22Rv1 (cell line): Measurements from ENCODE around the gene FAM209B.

ENCODE experiments used
- H3K27ac ChIP-seq: fragments of 450-650 bp; 2 replicates; pipeline ENCODE4 v1.5.1; 2017
- CTCF ChIP-seq: fragments of 450-650 bp; IDR thresholded peaks from 2 replicates; pipeline ENCODE4 v1.5.1; 2017; ENCODE audit warnings: mild to moderate bottlenecking
- ZFX ChIP-seq: fragments of 450-650 bp; IDR thresholded peaks from 2 replicates; pipeline ENCODE4 v1.6.1; 2017; ENCODE audit warnings: antibody characterized with exemption, borderline replicate concordance

Gene FAM209B

GRCh38 chr20:56570832-56571231 lies 37.8 kb downstream of the FAM209B start:
- no peak overlapping the region for H3K27ac ChIP-seq
- no peak for TF ChIP-seq ZFX
- no peak for TF ChIP-seq CTCF

GRCh38 chr20:56572172-56572571 lies 39.1 kb downstream of the FAM209B start:
- no peak overlapping the region for H3K27ac ChIP-seq
- TF ChIP-seq ZFX (no peak), CTCF (no peak)

GRCh38 chr20:56573986-56574385 lies 40.9 kb downstream of the FAM209B start:
- H3K27ac ChIP-seq: no peak overlapping the region
- no peak for TF ChIP-seq CTCF

GRCh38 chr20:56574531-56575142 lies 41.6 kb downstream of the FAM209B start:
- TF ChIP-seq ZFX: no peak
- TF ChIP-seq CTCF: no peak
- no peak overlapping the region for H3K27ac ChIP-seq

GRCh38 chr20:56575157-56575556 lies 42.1 kb downstream of the FAM209B start:
- no peak overlapping the region for H3K27ac ChIP-seq
- TF ChIP-seq ZFX: no peak
- TF ChIP-seq CTCF: no peak

- TF ChIP-seq ZFX (no peak), CTCF (no peak)
- no peak overlapping the region for H3K27ac ChIP-seq
Observed at GRCh38 chr20:56575961-56576360, 42.9 kb downstream of the FAM209B start.

- H3K27ac ChIP-seq: no peak overlapping the region
- TF ChIP-seq ZFX (no peak), CTCF (no peak)
Observed at GRCh38 chr20:56579301-56579710, 46.3 kb downstream of the FAM209B start.
